HEK293T (cell line): ENCODE results near the gene TTC9C.

Experiments
- CTCF ChIA-PET: fragments of 350-600 bp; formaldehyde crosslinking; extraction: SDS; loops from one replicate; lab custom pipeline; 2021; ENCODE audit warnings: antibody characterized with exemption, inconsistent platforms; lab: Yijun Ruan, JAX
- POLR2A ChIA-PET: fragments of 350-600 bp; formaldehyde crosslinking; extraction: SDS; loops from one replicate; lab custom pipeline; 2020; ENCODE audit warnings: antibody characterized with exemption, inconsistent platforms; lab: Yijun Ruan, JAX
- DNase-seq: peaks from one replicate; pipeline ENCODE4 v3.0.0; 2012; ENCODE audit warnings: mixed read lengths; ENCODE audit errors: extremely low spot score
- ARNT ChIP-seq: fragments of 450-650 bp; IDR thresholded peaks from 2 replicates; pipeline ENCODE4 v1.6.1; 2017; ENCODE audit warnings: mild to moderate bottlenecking
- BHLHE40 ChIP-seq: fragments of 450-650 bp; IDR thresholded peaks from 2 replicates; pipeline ENCODE4 v1.6.1; 2016; ENCODE audit warnings: mild to moderate bottlenecking, moderate library complexity, borderline replicate concordance
- CTBP1 ChIP-seq: fragments of 450-650 bp; IDR thresholded peaks from 2 replicates; pipeline ENCODE4 v1.6.1; 2016; ENCODE audit warnings: borderline replicate concordance
- ELF4 ChIP-seq: fragments of 450-650 bp; IDR thresholded peaks from 2 replicates; pipeline ENCODE4 v1.6.1; 2017; ENCODE audit warnings: antibody characterized with exemption
- FOXA1 ChIP-seq: fragments of 450-650 bp; IDR thresholded peaks from 2 replicates; pipeline ENCODE4 v1.6.1; 2016; ENCODE audit warnings: mild to moderate bottlenecking
- FOXK2 ChIP-seq: fragments of 450-650 bp; IDR thresholded peaks from 2 replicates; pipeline ENCODE4 v1.6.1; 2016; ENCODE audit warnings: mild to moderate bottlenecking
- FOXM1 ChIP-seq: fragments of 450-650 bp; IDR thresholded peaks from 2 replicates; pipeline ENCODE4 v1.6.1; 2017; ENCODE audit warnings: mild to moderate bottlenecking, borderline replicate concordance
- HDGF ChIP-seq: fragments of 450-650 bp; IDR thresholded peaks from 2 replicates; pipeline ENCODE4 v1.6.1; 2017; ENCODE audit warnings: antibody characterized with exemption, borderline replicate concordance
- L3MBTL2 ChIP-seq: fragments of 450-650 bp; conservative IDR thresholded peaks from 2 replicates; pipeline ENCODE4 v1.6.1; 2016; ENCODE audit warnings: mild to moderate bottlenecking
- LEF1 ChIP-seq: fragments of 450-650 bp; IDR thresholded peaks from 2 replicates; pipeline ENCODE4 v1.6.1; 2017; ENCODE audit warnings: mild to moderate bottlenecking, borderline replicate concordance
- NFRKB ChIP-seq: fragments of 450-650 bp; IDR thresholded peaks from 2 replicates; pipeline ENCODE4 v1.6.1; 2016; ENCODE audit warnings: mild to moderate bottlenecking, moderate library complexity
- SP1 ChIP-seq: fragments of 450-650 bp; IDR thresholded peaks from 2 replicates; pipeline ENCODE4 v1.6.1; 2017
- SUZ12 ChIP-seq: fragments of 450-650 bp; IDR thresholded peaks from 2 replicates; pipeline ENCODE4 v1.6.1; 2016; ENCODE audit warnings: mild to moderate bottlenecking
- TARDBP ChIP-seq: fragments of 450-650 bp; IDR thresholded peaks from 2 replicates; pipeline ENCODE4 v1.6.1; 2016
- ZNF384 ChIP-seq: fragments of 450-650 bp; IDR thresholded peaks from 2 replicates; pipeline ENCODE4 v1.6.1; 2016
- TF ChIP-seq, protein P1 (sequence below): fragments of 450-650 bp; IDR thresholded peaks from 2 replicates; pipeline ENCODE4 v1.6.1; 2016

The TTC9C gene

GRCh38 chr11:62705880-62706849 is 22.1 kb upstream of the TTC9C start:
- POLR2A ChIA-PET = interaction anchor here (0.6 to 6.6 kb wide), 17 partner anchors 19 to 369 kb away, joined by 3 to 65 read pairs (median 3); partner anchors contain the start of genes ASRGL1, B3GAT3, HNRNPUL2 and INTS5
- CTCF ChIA-PET = interaction anchor here (1.7 kb wide), 1 partner anchor 80 kb away, joined by 5 read pairs; no protein-coding TSS in a partner anchor
- peak; percentile 43; the same call in 1 of the 2 replicates for TF ChIP-seq ELF4
- no peak for TF ChIP-seq TARDBP
- DNase-seq = peak; percentile 93

GRCh38 chr11:62706850-62707247 is 21.4 kb upstream of the TTC9C start:
- ChIA-PET POLR2A (interaction anchor here (1.0 to 6.6 kb wide), 12 partner anchors 19 to 148 kb away, joined by 3 to 65 read pairs (median 6); partner anchors contain the start of genes HNRNPUL2, INTS5, LBHD1 and MTA2), CTCF (interaction anchor here (0.5 to 1.7 kb wide), 2 partner anchors 12 to 80 kb away, joined by 3 to 5 read pairs; no protein-coding TSS in a partner anchor)
- DNase-seq = no peak
- TF ChIP-seq TARDBP (no peak), L3MBTL2 (no peak), ZNF384 (no peak), FOXM1 (no peak), LEF1 (no peak), CTBP1 (no peak), SUZ12 (no peak), ARNT (no peak), FOXA1 (no peak)

DNA sequence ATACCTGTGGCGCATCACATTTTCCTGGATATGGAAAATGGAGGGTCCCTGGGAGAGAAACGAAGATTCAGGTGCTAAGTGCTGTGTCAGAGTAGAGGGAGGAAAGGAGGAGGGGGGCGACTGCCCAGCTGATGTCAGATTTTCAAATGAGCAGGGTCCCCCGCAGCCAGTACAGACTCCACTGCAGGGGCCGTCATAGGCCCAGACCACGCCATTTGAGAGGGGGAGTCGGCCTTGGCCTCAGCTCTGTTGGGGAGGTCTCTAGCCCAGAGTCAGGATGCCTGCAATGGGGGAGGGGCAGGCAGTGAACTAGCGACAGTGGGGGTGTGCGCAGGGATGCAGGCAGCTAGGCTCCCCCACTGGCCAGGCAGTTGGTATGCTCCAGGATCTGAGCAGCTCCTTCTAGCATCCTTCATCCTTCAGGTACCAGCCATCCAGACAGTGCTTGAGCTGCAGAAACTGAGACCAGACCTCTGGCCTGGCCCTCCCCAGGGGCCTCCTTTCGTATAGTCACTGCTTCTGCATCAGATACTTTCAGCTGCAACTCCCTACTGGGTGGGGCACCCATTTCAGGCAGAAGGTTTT is 20.9 kb upstream of the TTC9C start, which contains the start of the genes BSCL2 and GNG3:
BSCL2 (minus strand) TSS at position 148 of the 585 bp plus-strand sequence. CDS start 229 bp downstream, outside the sequence.
GNG3 (plus strand) TSS at position 400 of the 585 bp plus-strand sequence. CDS start 620 bp downstream, outside the sequence.
- ChIA-PET CTCF (interaction anchor here (0.5 to 1.7 kb wide), 2 partner anchors 13 to 79 kb away, joined by 3 to 5 read pairs; no protein-coding TSS in a partner anchor), POLR2A (interaction anchor here (1.3 to 6.6 kb wide), 7 partner anchors 18 to 148 kb away, joined by 3 to 65 read pairs (median 6); partner anchors contain the start of genes HNRNPUL2, LBHD1, MTA2 and TTC9C)
- DNase-seq = no peak
- TF ChIP-seq NFRKB (no peak), SUZ12 (no peak), SP1 (no peak), TARDBP (no peak), FOXK2 (no peak), FOXA1 (no peak), L3MBTL2 (no peak), ARNT (no peak), ELF4 (no peak), HDGF (no peak), LEF1 (no peak), CTBP1 (no peak), ZNF384 (no peak)
- TF ChIP-seq, protein P1, sequence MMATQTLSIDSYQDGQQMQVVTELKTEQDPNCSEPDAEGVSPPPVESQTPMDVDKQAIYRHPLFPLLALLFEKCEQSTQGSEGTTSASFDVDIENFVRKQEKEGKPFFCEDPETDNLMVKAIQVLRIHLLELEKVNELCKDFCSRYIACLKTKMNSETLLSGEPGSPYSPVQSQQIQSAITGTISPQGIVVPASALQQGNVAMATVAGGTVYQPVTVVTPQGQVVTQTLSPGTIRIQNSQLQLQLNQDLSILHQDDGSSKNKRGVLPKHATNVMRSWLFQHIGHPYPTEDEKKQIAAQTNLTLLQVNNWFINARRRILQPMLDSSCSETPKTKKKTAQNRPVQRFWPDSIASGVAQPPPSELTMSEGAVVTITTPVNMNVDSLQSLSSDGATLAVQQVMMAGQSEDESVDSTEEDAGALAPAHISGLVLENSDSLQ = no peak

DNA sequence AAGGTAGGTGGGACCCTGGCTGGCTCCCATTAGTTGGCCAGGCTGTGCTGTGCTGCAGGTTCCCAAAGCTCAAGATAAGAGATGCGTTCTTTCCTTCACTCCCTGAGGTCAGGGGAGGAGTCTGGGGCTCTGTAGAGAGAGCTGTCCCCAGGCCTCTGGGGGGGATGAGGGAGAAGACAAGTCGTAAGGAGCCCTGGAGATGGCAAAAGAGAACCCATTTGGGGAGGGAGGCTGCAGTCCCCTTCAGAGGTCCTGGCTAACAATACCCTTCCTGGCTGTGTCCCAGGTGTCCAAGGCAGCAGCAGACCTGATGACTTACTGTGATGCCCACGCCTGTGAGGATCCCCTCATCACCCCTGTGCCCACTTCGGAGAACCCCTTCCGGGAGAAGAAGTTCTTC is 19.9 kb upstream of the TTC9C start:
- no peak for DNase-seq
- POLR2A ChIA-PET = interaction anchor here (0.8 to 6.6 kb wide), 7 partner anchors 17 to 134 kb away, joined by 3 to 65 read pairs (median 4); partner anchors contain the start of genes EEF1G, HNRNPUL2, MTA2 and TTC9C

GRCh38 chr11:62708793-62709192 is 19.5 kb upstream of the TTC9C start:
- CTCF ChIA-PET = no interaction called here

More for the DNA sequence above, 19.9 kb upstream of the TTC9C start:
- TF ChIP-seq ARNT = no peak
- CTCF ChIA-PET = no interaction called here

More at GRCh38 chr11:62708793-62709192, 19.5 kb upstream of the TTC9C start:
- no peak for DNase-seq
- POLR2A ChIA-PET = interaction anchor here (0.8 to 6.6 kb wide), 8 partner anchors 17 to 135 kb away, joined by 3 to 65 read pairs (median 4); partner anchors contain the start of genes B3GAT3, EEF1G, HNRNPUL2 and TTC9C
- no peak for TF ChIP-seq SP1
- TF ChIP-seq FOXK2 = no peak
- TF ChIP-seq, protein P1 = no peak
- TF ChIP-seq BHLHE40 = no peak
- no peak for TF ChIP-seq ELF4
- no peak for TF ChIP-seq NFRKB
- TF ChIP-seq HDGF = no peak
- TF ChIP-seq TARDBP = no peak
- no peak for TF ChIP-seq CTBP1
- no peak for TF ChIP-seq FOXA1
- no peak for TF ChIP-seq ZNF384
- TF ChIP-seq ARNT = no peak
